ENCODE data around the gene KLHL10. TPM values are rescaled to one million over a fixed set of nuclear protein-coding genes. Genes with fewer than 3 reads are reported as not detected.
"Not testable (repeated sequence)": the region's sequence is repeated elsewhere in the genome, so short reads cannot be mapped to it uniquely, and the experiment has no call there.

KLHL10 gene
- polyA plus RNA-seq, 6 donors from 2014 or later = not detected

GRCh38 chr17:41871789-41872188 is 34.2 kb downstream of the KLHL10 start:
- no peak for DNase-seq
- H3K27me3 Mint-ChIP-seq = no peaks in the 10 kb centered on the region
- no peaks in the 10 kb centered on the region for H3K4me1 Mint-ChIP-seq
- peaks cover 0 to 11% of the 10 kb centered on the region in 2 donors for H3K36me3 Mint-ChIP-seq
- no peak for ATAC-seq (ENCODE audit: low read depth in 2 of 2)
- no peaks in the 10 kb centered on the region for H3K9me3 Mint-ChIP-seq
- peak overlapping the region in 1 of 6 donors; percentile 86 for H3K27ac Mint-ChIP-seq
- H3K4me3 Mint-ChIP-seq = no peak overlapping the region

GRCh38 chr17:41873559-41874292 is 36.1 kb downstream of the KLHL10 start:
- ATAC-seq (ENCODE audit: low read depth in 2 of 2) = no peak
- Mint-ChIP-seq H3K4me3 (peak overlapping the region in 1 of 8 donors; percentile 9), H3K27me3 (no peaks in the 10 kb centered on the region), H3K27ac (no peak overlapping the region), H3K9me3 (no peaks in the 10 kb centered on the region), H3K36me3 (peaks cover 0 to 7% of the 10 kb centered on the region in 2 donors), H3K4me1 (no peaks in the 10 kb centered on the region)
- no peak for DNase-seq

- H3K4me1 Mint-ChIP-seq; H3K27me3 Mint-ChIP-seq; H3K36me3 Mint-ChIP-seq; ATAC-seq (ENCODE audit: low read depth in 2 of 2); H3K4me3 Mint-ChIP-seq; DNase-seq; H3K9me3 Mint-ChIP-seq: not testable (repeated sequence)
- peak overlapping the region in 1 of 6 donors; percentile 24 for H3K27ac Mint-ChIP-seq
Measured at GRCh38 chr17:41874293-41874670, 36.7 kb downstream of the KLHL10 start.

DNA sequence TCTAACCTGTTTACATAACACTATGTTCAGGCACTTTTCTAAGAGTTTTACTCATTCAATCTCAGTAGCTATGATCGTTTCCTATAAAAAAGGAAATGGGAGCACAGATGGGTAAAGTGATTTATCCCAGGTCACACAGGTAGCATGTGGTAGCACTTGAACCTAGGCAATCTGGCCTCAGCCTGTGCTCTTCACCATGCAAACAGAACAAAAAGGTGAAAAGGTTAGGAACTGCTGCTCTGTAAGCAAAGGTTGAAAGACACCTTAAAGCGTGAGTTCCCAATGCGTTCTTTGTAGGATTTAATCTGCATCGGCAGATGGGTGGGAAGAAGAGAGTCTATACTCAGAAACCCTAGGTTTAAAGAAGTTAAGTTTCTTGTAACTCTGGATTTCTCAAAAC is 42.5 kb downstream of the KLHL10 start:
- H3K27ac Mint-ChIP-seq = peak overlapping the region in 1 of 6 donors; percentile 59
- ATAC-seq (ENCODE audit: low read depth in 2 of 2) = no peak
- peaks cover 14 to 18% of the 10 kb centered on the region in 2 donors for H3K36me3 Mint-ChIP-seq

GRCh38 chr17:41882756-41883155 is 45.1 kb downstream of the KLHL10 start:
- H3K4me3 Mint-ChIP-seq = no peak overlapping the region
- peaks cover 14 to 18% of the 10 kb centered on the region in 2 donors for H3K36me3 Mint-ChIP-seq
- ATAC-seq (ENCODE audit: low read depth in 2 of 2) (no peak), DNase-seq (no peak)
- peaks cover 0 to 6% (median 6%) of the 10 kb centered on the region in 3 donors for H3K4me1 Mint-ChIP-seq
- no peaks in the 10 kb centered on the region for H3K27me3 Mint-ChIP-seq
- H3K9me3 Mint-ChIP-seq = no peaks in the 10 kb centered on the region
- peak overlapping the region in 2 of 6 donors; percentile 65 to 78 for H3K27ac Mint-ChIP-seq

More for the DNA sequence above, 42.5 kb downstream of the KLHL10 start:
- Mint-ChIP-seq H3K4me3 (no peak overlapping the region), H3K9me3 (no peaks in the 10 kb centered on the region), H3K27me3 (no peaks in the 10 kb centered on the region), H3K4me1 (peaks cover 0 to 6% (median 6%) of the 10 kb centered on the region in 3 donors)
- DNase-seq = no peak

GRCh38 chr17:41885733-41886132 is 48.1 kb downstream of the KLHL10 start:
- Mint-ChIP-seq H3K4me3 (no peak overlapping the region), H3K27ac (no peak overlapping the region), H3K36me3 (peaks cover 14 to 21% of the 10 kb centered on the region in 2 donors), H3K9me3 (no peaks in the 10 kb centered on the region), H3K27me3 (no peaks in the 10 kb centered on the region), H3K4me1 (peaks cover 0 to 6% (median 6%) of the 10 kb centered on the region in 3 donors)
- DNase-seq (no peak), ATAC-seq (ENCODE audit: low read depth in 2 of 2) (no peak)

DNA sequence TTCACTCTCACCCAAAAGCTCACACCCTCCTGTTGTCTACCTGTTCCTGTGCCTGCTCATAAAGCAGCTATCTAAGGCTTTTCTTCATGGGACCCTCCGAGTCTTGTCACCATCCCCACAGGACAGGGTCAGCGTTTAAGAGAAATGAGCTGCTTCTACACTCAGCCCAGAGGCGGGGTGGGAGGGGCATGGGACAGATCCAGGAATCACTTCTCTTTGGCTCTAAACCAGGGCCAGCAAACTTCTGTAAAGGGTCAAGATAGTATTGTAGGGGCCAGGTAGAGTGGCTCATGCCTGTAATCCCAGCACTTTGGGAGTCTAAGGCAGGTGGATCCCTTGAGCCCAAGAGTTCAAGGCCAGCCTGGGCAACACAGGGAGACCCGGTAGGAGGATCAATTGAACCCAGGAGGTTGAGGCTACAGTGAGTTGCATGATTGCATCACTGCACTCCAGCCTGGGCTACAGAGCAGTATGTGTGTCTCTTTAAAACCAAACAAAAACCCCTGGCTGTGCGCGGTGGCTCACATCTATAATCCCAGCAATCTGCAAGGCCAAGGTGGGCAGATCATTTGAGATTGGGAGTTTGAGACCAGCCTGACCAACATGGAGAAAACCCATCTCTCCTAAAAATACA is 50.8 kb downstream of the KLHL10 start:
- Mint-ChIP-seq H3K9me3 (no peaks in the 10 kb centered on the region), H3K27ac (no peak overlapping the region), H3K36me3 (peaks cover 7 to 15% of the 10 kb centered on the region in 2 donors), H3K4me1 (peaks cover 0 to 2% (median 0%) of the 10 kb centered on the region in 3 donors), H3K4me3 (no peak overlapping the region), H3K27me3 (no peaks in the 10 kb centered on the region)
- ATAC-seq (ENCODE audit: low read depth in 2 of 2) = no peak
- no peak for DNase-seq

DNA sequence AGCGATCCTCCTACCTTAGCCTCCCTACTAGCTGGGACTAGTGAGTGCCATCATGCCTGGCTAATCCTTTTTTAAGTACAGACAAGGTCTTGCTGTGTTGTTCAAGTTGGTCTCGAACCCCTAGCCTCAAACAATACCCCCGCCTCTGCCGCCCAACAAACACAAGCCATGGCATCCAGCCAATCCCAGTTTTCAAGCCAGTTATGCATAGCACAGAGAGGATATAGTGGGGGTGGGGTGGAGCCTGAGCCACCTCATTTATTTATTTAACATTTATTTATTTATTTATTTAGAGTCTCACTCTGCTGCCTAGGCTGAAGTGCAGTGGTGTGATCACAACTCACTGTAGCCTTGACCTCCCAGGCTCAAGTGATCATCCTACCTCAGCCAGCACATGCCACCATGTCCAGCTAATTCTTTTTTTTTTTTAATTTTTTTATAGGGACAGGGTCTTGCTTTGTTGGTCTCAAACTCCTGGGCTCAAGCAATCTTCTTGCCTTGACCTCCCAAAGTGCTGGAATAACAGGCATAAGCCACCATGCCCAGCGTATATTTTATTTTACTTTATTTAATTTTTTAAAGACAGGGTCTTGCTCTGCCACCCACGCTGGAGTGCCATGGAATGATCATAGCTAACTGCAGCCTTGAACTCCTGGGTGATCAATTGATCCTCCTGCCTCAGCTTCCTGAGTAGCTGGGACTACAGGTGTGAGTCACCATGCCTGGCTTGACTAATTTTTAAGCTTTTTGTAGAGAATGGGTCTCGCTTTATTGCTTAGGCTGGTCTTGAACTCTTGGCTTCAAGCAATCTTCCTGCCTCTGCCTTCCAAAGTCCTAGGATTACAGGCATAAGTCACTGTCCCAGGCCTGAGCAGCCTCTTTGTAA is 53.8 kb downstream of the KLHL10 start:
- ATAC-seq (ENCODE audit: low read depth in 2 of 2) = no peak
- Mint-ChIP-seq H3K27ac (peak overlapping the region in 1 of 6 donors; percentile 81), H3K4me3 (no peak overlapping the region), H3K27me3 (no peaks in the 10 kb centered on the region), H3K4me1 (peaks cover 0 to 6% (median 3%) of the 10 kb centered on the region in 3 donors), H3K9me3 (no peaks in the 10 kb centered on the region), H3K36me3 (peaks cover 10 to 19% of the 10 kb centered on the region in 2 donors)
- no peak for DNase-seq

DNA sequence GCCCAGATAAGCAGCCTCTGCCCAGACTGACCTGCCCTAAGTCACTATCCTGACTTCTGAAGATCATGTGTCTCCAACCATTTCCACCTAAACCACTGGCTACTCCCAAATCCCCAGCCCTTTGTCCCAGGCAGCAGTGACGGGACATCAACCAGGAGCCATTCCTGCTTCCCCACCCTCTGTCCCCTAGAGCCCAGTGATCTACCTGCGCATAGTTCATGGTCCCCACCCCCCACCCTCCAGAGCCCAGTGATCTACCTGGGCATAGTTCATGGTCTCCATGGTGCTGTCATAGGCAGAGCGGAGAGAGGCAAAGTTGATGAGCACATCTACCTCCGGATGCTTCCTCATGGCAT is 54.4 kb downstream of the KLHL10 start:
- DNase-seq (no peak), ATAC-seq (ENCODE audit: low read depth in 2 of 2) (no peak)
- Mint-ChIP-seq H3K27ac (no peak overlapping the region), H3K27me3 (no peaks in the 10 kb centered on the region), H3K4me3 (no peak overlapping the region), H3K9me3 (no peaks in the 10 kb centered on the region), H3K36me3 (peaks cover 16 to 19% of the 10 kb centered on the region in 2 donors), H3K4me1 (peaks cover 0 to 6% (median 4%) of the 10 kb centered on the region in 3 donors)

DNA sequence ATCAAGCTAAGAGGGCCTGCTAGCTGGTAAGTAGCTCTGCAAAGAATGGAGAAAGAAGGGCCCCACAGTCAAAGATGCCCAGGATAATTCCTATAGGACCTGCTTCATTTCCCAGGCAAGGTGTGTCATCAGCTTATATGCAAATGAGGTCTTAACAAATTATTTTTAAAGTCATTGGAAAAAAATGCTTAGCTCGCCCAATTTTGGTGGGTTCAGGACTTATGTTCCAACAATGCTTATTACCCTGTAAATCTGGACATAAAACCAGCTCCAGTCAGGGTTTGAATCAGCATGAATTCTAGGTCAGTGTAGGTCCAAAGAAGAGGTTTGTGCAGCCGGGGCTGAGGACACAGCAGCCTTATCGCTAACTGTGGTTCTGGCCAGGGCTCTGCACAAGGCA is 55.8 kb downstream of the KLHL10 start:
- peaks cover 20 to 21% of the 10 kb centered on the region in 2 donors for H3K36me3 Mint-ChIP-seq
- no peak overlapping the region for H3K4me3 Mint-ChIP-seq
- DNase-seq (no peak), ATAC-seq (ENCODE audit: low read depth in 2 of 2) (no peak)
- H3K4me1 Mint-ChIP-seq = peaks cover 0 to 6% (median 4%) of the 10 kb centered on the region in 3 donors
- H3K9me3 Mint-ChIP-seq = no peaks in the 10 kb centered on the region
- peak overlapping the region in 1 of 6 donors; percentile 69 for H3K27ac Mint-ChIP-seq
- H3K27me3 Mint-ChIP-seq = no peaks in the 10 kb centered on the region

DNA sequence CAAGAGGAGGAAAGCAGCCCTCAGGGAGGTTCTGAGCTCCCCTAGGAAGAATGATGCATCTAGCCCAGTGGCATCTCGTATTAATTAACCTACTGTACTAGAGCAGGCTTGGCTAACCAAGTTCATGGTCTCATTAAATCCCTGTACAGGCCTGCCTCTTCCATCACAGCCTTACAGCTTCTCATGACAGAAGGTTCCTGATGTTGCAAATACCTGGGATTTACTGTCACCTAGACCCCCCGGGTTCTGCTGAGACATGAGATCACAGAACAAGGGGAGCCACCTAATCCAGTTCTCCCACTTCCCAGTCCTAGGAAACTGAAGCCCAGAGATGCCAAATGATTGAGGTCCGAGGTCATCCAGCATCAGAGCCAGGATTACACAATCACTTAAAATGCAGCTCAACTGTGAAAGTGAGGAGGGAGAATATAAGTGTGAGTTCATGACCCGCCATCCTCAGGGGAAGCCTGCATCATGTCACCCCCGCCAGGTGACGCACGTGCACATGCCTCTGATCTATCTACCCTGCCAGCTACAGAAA is 57.2 kb downstream of the KLHL10 start:
- Mint-ChIP-seq H3K27ac (peak overlapping the region in 1 of 6 donors; percentile 42), H3K27me3 (no peaks in the 10 kb centered on the region), H3K9me3 (no peaks in the 10 kb centered on the region), H3K4me1 (peaks cover 0 to 10% (median 4%) of the 10 kb centered on the region in 3 donors), H3K36me3 (peaks cover 26 to 27% of the 10 kb centered on the region in 2 donors), H3K4me3 (no peak overlapping the region)
- no peak for ATAC-seq (ENCODE audit: low read depth in 2 of 2)
- no peak for DNase-seq

DNA sequence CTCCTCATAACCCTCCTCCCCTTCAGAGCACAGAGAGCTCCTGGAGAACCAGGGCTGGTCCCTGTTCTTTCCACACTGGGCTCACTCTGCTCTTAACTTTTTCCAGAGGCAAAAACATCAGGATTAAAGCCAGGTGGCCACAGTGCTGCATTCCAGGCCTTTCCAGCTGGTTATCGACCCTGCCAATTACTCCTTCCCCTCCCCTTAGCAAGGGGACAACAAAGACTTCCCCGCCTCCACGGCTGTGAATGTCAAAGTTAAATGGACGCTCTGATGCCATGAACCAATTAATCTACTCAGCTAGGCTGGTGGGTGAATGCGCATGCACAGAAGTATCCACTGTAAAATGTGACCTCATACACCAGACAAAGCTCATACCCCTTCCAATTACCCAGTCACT is 58.0 kb downstream of the KLHL10 start:
- peaks cover 26 to 28% of the 10 kb centered on the region in 2 donors for H3K36me3 Mint-ChIP-seq

GRCh38 chr17:41896726-41897125 is 59.1 kb downstream of the KLHL10 start:
- Mint-ChIP-seq H3K9me3 (no peaks in the 10 kb centered on the region), H3K36me3 (peaks cover 30 to 39% of the 10 kb centered on the region in 2 donors), H3K27me3 (no peaks in the 10 kb centered on the region), H3K4me3 (no peak overlapping the region), H3K27ac (peak overlapping the region in 2 of 6 donors; percentile 38 to 46), H3K4me1 (peaks cover 0 to 10% (median 4%) of the 10 kb centered on the region in 3 donors)
- ATAC-seq (ENCODE audit: low read depth in 2 of 2) = no peak
- no peak for DNase-seq

More for the DNA sequence above, 58.0 kb downstream of the KLHL10 start:
- Mint-ChIP-seq H3K4me3 (peak overlapping the region in 2 of 8 donors; percentile 37 to 44), H3K9me3 (no peaks in the 10 kb centered on the region), H3K27ac (peak overlapping the region in 4 of 6 donors; percentile 17 to 51 (median 48)), H3K4me1 (peaks cover 0 to 10% (median 4%) of the 10 kb centered on the region in 3 donors), H3K27me3 (no peaks in the 10 kb centered on the region)
- ATAC-seq (ENCODE audit: low read depth in 2 of 2) (no peak), DNase-seq (no peak)

All from naive B cell (primary cell).